Measurements from ENCODE around the gene SLC9A2.

GRCh38 chr2:102726128-102727087 is 107.1 kb downstream of the SLC9A2 start:
- TF ChIP-seq CTCF (IDR thresholded peaks at IDR 0.05; ENCODE audit: insufficient read depth, low read length) (no peak), REST (IDR thresholded peaks at IDR 0.05; ENCODE audit: insufficient replicate concordance, low read depth) (no peak), POLR2AphosphoS5 (IDR thresholded peaks at IDR 0.05; ENCODE audit: low read depth) (no peak), GABPA (IDR thresholded peaks at IDR 0.05; ENCODE audit: low read depth) (no peak), SPI1 (IDR thresholded peaks at IDR 0.05; ENCODE audit: borderline replicate concordance, low read depth) (no peak)
